SW480 (cell line): ENCODE results near the gene GRB10.

Source experiments
- DNase-seq: peaks from one replicate; pipeline ENCODE4 v3.0.0-alpha.2; 2016; ENCODE audit warnings: low spot score

The GRB10 gene

GRCh38 chr7:50718876-50719275, 63.8 kb downstream of the GRB10 start:
- no peak for DNase-seq

GRCh38 chr7:50718311-50718710, 64.4 kb downstream of the GRB10 start:
- no peak for DNase-seq

GRCh38 chr7:50717181-50717580, 65.5 kb downstream of the GRB10 start:
- DNase-seq = no peak

GRCh38 chr7:50714857-50715256, 67.8 kb downstream of the GRB10 start:
- no peak for DNase-seq

GRCh38 chr7:50713123-50713965, 69.4 kb downstream of the GRB10 start:
- no peak for DNase-seq

- no peak for DNase-seq
These were observed 70.2 kb downstream of the GRB10 start for GRCh38 chr7:50712252-50713122.

GRCh38 chr7:50711271-50712175, 71.2 kb downstream of the GRB10 start:
- no peak for DNase-seq

GRCh38 chr7:50710441-50711154, 72.1 kb downstream of the GRB10 start:
- DNase-seq = no peak

- DNase-seq = no peak
These were observed 73.5 kb downstream of the GRB10 start for GRCh38 chr7:50709151-50709550.

- no peak for DNase-seq
These were observed 75.3 kb downstream of the GRB10 start for GRCh38 chr7:50707236-50708006.

GRCh38 chr7:50706469-50706937, 76.2 kb downstream of the GRB10 start:
- peak; percentile 36 for DNase-seq

GRCh38 chr7:50704844-50705243, 77.9 kb downstream of the GRB10 start:
- no peak for DNase-seq

- no peak for DNase-seq
These were observed 79.0 kb downstream of the GRB10 start for GRCh38 chr7:50703654-50704053.

GRCh38 chr7:50699143-50699542, 83.6 kb downstream of the GRB10 start:
- DNase-seq = no peak

- no peak for DNase-seq
These were observed 84.9 kb downstream of the GRB10 start for GRCh38 chr7:50697748-50698147.

- peak; percentile 14 for DNase-seq
These were observed 85.7 kb downstream of the GRB10 start for GRCh38 chr7:50696810-50697582.

GRCh38 chr7:50695026-50695425, 87.7 kb downstream of the GRB10 start:
- no peak for DNase-seq

GRCh38 chr7:50693455-50694130, 89.1 kb downstream of the GRB10 start:
- no peak for DNase-seq

GRCh38 chr7:50690541-50691011, 92.1 kb downstream of the GRB10 start:
- DNase-seq = no peak
